Right atrium auricular region (tissue), 2 donors: ENCODE results near the gene PDE4B. TPM values are rescaled to one million over a fixed set of nuclear protein-coding genes. Genes with fewer than 3 reads are reported as not detected.

Experiments
- DNase-seq: peaks from one replicate; pipeline ENCODE4 v3.0.0-alpha.2; 2019; ENCODE audit warnings: low spot score
- H3K27ac ChIP-seq, 2 donors: fragments of 200-600 bp; sonication (generic); 1 replicate in 1 of 2; 2 replicates in 1 of 2; pipeline ENCODE4 v1.5.1; 2016 to 2019
- H3K27me3 ChIP-seq, 2 donors: fragments of 200-600 bp; sonication (generic); one replicate each; pipeline versions ENCODE4 v1.5.1 to v1.6.0; 2017 to 2019
- H3K36me3 ChIP-seq: fragments of 200-600 bp; sonication (generic); one replicate; pipeline ENCODE4 v1.5.1; 2016
- H3K4me1 ChIP-seq, 2 donors: fragments of 200-600 bp; sonication (generic); one replicate each; pipeline versions ENCODE4 v1.5.1 to v1.6.0; 2017 to 2019
- H3K4me3 ChIP-seq, 2 donors: fragments of 200-600 bp; sonication (generic); 1 replicate in 1 of 2; 2 replicates in 1 of 2; pipeline ENCODE4 v1.5.1; 2017 to 2019; ENCODE audit warnings: mild to moderate bottlenecking in 1 of 2, moderate library complexity in 1 of 2
- H3K9me3 ChIP-seq, 2 donors: fragments of 200-600 bp; sonication (generic); one replicate each; pipeline ENCODE4 v1.5.1; 2019
- total RNA-seq, 2 donors: library from RNA; depleted of rRNA; stranded (reverse); fragments of >200 nt; gene quantifications; one replicate each; pipeline ENCODE4 v1.1.0, GENCODE V29; 2016
- TF ChIP-seq, protein P1 (sequence below), 2 donors: fragments of 200-600 bp; sonication (generic); IDR thresholded peaks; one replicate each; pipeline ENCODE4 v1.5.1; 2019; ENCODE audit warnings: antibody characterized with exemption in 2 of 2

PDE4B gene
- total RNA-seq, 2 donors from 2014 or later = 16.0 to 27.7 TPM

DNA sequence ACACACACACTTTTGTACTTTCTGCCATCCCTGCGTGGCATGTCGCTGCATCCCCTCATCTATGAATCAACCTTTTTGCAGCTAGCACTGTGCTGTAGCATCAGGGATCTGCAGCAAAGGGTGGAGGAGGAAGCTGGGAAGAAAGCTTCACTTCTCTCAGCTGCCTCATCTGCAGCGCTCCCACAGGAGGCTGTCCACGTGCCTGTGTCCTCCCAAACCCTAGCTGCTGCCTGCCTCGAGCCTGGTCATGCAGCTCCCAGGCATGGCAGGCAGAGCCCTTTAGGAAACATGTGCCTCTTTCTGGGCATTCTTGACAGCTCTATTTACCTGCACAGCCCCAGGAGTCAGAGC lies 479.2 kb downstream of the PDE4B start:
- H3K4me3 ChIP-seq = peak overlapping the region in 1 of 2 donors; percentile 15
- TF ChIP-seq, protein P1, sequence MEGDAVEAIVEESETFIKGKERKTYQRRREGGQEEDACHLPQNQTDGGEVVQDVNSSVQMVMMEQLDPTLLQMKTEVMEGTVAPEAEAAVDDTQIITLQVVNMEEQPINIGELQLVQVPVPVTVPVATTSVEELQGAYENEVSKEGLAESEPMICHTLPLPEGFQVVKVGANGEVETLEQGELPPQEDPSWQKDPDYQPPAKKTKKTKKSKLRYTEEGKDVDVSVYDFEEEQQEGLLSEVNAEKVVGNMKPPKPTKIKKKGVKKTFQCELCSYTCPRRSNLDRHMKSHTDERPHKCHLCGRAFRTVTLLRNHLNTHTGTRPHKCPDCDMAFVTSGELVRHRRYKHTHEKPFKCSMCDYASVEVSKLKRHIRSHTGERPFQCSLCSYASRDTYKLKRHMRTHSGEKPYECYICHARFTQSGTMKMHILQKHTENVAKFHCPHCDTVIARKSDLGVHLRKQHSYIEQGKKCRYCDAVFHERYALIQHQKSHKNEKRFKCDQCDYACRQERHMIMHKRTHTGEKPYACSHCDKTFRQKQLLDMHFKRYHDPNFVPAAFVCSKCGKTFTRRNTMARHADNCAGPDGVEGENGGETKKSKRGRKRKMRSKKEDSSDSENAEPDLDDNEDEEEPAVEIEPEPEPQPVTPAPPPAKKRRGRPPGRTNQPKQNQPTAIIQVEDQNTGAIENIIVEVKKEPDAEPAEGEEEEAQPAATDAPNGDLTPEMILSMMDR (IDR thresholded peaks at IDR 0.05) = no peak
- H3K36me3 ChIP-seq = no peaks in the 10 kb centered on the region
- DNase-seq = peak; percentile 79
- peaks cover 0 to 74% of the 10 kb centered on the region in 2 donors for H3K4me1 ChIP-seq
- H3K9me3 ChIP-seq = no peaks in the 10 kb centered on the region
- H3K27me3 ChIP-seq = no peaks in the 10 kb centered on the region
- H3K27ac ChIP-seq = peak overlapping the region; percentile 82 to 93

DNA sequence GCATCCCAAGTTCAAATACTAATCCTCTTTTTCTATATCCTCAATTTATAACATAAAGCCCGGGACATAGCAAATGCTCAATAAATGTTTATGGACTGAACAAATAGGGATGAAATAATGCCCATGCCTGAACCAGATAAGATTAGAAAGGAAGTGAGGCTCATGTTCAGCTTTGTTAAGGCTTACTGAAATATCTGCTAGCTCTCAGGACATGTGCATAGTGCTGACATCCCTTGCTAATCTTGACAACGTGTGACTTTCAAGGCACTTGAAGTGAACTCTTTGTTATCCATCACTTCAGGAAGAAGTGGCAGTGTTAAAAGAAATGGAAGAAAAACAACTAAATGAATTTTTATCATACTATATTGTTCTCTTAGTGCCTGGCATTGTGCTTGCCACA lies 481.0 kb downstream of the PDE4B start:
- H3K4me1 ChIP-seq = peaks cover 0 to 75% of the 10 kb centered on the region in 2 donors
- TF ChIP-seq, protein P1 (IDR thresholded peaks at IDR 0.05) = no peak
- H3K27me3 ChIP-seq = no peaks in the 10 kb centered on the region
- no peaks in the 10 kb centered on the region for H3K36me3 ChIP-seq
- no peaks in the 10 kb centered on the region for H3K9me3 ChIP-seq
- DNase-seq = no peak
- H3K4me3 ChIP-seq = no peak overlapping the region
- peak overlapping the region; percentile 82 to 93 for H3K27ac ChIP-seq

DNA sequence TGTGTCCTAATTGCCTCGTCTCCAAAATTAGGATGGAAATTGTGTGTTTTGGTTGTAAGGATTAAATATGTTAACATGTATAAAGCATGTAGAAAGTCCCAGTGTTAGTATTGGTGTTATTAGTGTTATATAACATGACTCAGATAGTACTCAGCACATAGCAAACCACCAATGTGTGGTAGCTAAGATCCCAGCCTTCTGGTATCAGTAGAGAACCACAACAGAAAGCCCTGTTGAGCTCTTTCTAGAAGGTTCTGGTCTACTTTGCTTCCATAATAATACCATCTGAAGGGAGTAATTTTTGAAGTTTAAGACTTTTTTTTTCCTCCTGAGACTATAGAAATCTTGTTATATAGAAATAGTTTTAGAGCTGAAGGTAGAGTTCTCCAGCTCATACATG lies 481.9 kb downstream of the PDE4B start:
- H3K9me3 ChIP-seq = no peaks in the 10 kb centered on the region
- no peaks in the 10 kb centered on the region for H3K27me3 ChIP-seq
- TF ChIP-seq, protein P1 (IDR thresholded peaks at IDR 0.05) = no peak
- H3K36me3 ChIP-seq = no peaks in the 10 kb centered on the region
- H3K4me1 ChIP-seq = peaks cover 0 to 74% of the 10 kb centered on the region in 2 donors
- H3K4me3 ChIP-seq = no peak overlapping the region
- no peak for DNase-seq
- H3K27ac ChIP-seq = peak overlapping the region; percentile 82 to 93

DNA sequence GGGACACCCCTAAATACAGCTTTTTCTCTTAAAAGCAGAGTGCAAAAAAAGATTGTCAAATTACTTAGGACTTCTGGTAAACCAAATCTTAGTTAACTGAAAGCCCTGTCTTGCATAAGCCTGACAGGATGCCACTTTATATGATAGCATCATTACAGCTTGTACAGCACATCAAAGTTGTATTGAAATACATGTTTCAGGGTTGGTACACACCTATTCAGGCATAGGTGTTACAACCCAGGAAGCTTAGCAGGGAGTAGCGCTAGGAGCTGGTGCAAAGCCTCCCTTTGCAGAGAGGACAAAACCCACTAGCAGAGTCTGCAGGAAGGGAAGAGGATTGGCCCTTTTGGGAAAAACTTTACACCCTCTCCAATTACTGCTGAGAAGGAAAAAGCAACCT lies 482.4 kb downstream of the PDE4B start:
- DNase-seq = no peak
- Histone ChIP-seq H3K36me3 (no peaks in the 10 kb centered on the region), H3K27ac (peak overlapping the region; percentile 82 to 93), H3K9me3 (no peaks in the 10 kb centered on the region), H3K4me3 (no peak overlapping the region), H3K4me1 (peaks cover 0 to 70% of the 10 kb centered on the region in 2 donors), H3K27me3 (no peaks in the 10 kb centered on the region)
- TF ChIP-seq, protein P1 (IDR thresholded peaks at IDR 0.05) = no peak

DNA sequence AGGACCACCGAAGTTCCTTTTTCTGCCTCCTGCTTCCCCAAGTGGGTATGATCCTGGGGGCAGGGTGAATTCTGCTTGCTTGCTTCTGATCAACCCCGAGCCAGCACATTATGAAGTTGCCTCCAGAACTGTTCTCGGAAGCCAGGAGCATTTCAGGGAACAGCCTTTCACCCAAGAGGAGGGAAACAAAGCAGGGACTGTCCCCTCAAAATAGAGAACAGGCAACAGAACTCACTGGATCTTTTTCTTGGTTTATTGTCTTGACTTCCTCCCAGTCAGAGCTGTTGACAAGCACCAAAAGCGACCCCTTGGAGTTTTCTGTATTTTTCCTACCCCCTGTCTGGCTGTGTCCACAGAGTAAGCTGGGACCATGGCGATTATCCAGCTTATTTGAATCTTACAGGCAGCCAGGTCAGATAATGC lies 482.9 kb downstream of the PDE4B start:
- TF ChIP-seq, protein P1 (IDR thresholded peaks at IDR 0.05) = no peak
- DNase-seq = no peak
- H3K27ac ChIP-seq = peak overlapping the region; percentile 82 to 93
- no peaks in the 10 kb centered on the region for H3K27me3 ChIP-seq
- no peaks in the 10 kb centered on the region for H3K9me3 ChIP-seq
- H3K4me1 ChIP-seq = peaks cover 0 to 64% of the 10 kb centered on the region in 2 donors
- no peaks in the 10 kb centered on the region for H3K36me3 ChIP-seq
- H3K4me3 ChIP-seq = no peak overlapping the region

DNA sequence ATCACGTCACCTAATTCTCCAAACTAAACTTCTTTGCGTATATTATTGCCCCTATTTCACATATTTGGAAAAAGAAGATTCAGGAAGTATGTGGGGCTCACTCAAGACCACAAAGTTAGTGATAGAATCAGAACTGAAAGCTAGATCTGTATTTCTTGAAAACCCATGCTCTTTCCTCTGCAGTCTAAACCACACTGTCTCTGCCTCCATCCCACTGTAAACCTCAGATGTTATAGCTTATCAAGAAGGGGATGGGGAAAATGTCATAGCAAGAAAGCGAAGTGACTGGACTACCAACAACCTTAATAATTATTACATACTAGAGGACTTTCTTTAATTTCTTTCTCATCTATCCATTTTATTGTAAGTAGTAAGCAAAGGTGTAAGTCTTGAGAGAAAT lies 483.5 kb downstream of the PDE4B start:
- peaks cover 0 to 63% of the 10 kb centered on the region in 2 donors for H3K4me1 ChIP-seq
- H3K9me3 ChIP-seq = no peaks in the 10 kb centered on the region
- H3K4me3 ChIP-seq = no peak overlapping the region
- no peaks in the 10 kb centered on the region for H3K27me3 ChIP-seq
- H3K27ac ChIP-seq = peak overlapping the region; percentile 82 to 93
- H3K36me3 ChIP-seq = no peaks in the 10 kb centered on the region
- DNase-seq = no peak
- TF ChIP-seq, protein P1 (IDR thresholded peaks at IDR 0.05) = no peak
